GM10248 (cell line): Measurements from ENCODE around the gene GINS1.

Experiments
- CTCF ChIA-PET: fragments of 300-600 bp; sonication (Branson Sonifier 250); formaldehyde crosslinking; extraction: SDS; loops from one replicate; lab custom pipeline; 2021; ENCODE audit warnings: antibody characterized with exemption; lab: Yijun Ruan, JAX
- POLR2A ChIA-PET: fragments of 350-650 bp; sonication (Branson Sonifier 250); formaldehyde crosslinking; extraction: SDS; loops from one replicate; lab custom pipeline; 2020; ENCODE audit warnings: antibody characterized with exemption; lab: Yijun Ruan, JAX
- DNase-seq: peaks from one replicate; pipeline ENCODE4 v3.0.0; 2012; ENCODE audit errors: extremely low spot score
- TF ChIP-seq, protein P1 (sequence below): IDR thresholded peaks from 2 replicates; pipeline ENCODE4 v1.5.1; 2012; ENCODE audit warnings: mild to moderate bottlenecking, low read depth; ENCODE audit errors: extremely low read depth, missing control alignments, control extremely low read depth

The GINS1 gene

DNA sequence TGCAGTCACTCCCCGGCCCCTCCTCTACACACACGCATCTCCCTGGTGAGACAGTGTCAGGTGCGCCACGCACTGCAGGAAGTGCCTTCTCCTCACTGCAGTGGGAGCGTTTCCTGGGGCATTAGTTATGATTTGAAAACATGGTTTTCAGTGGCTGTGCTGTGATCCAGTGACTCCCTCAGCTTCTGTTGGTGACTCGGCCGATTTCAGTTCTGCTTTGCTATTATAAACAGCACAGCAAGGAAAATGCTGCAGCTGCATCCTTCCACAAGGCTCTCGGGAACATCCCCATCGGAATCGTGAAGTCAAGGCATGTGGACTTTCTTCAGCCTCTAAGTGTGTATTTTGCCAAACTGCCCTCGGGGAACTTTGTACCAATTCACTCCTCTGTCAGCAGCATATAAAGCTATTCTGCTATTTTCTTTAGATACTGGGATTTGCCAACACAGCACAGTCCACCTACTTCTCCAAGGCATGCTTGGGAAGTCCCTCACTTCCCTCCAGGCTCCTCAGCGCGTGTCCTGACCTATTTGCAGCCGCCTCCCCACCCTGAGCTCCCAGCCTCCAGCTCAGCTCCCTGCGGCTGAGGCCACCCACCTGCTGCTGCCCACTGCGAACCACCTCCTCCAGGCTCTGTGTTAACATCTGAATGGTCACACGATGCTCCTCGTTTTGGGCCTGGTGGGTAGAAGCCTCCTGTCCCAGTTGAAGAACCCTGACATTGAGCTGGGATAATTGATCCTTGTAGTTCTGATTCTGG is 54.5 kb downstream of the GINS1 start:
- TF ChIP-seq, protein P1, sequence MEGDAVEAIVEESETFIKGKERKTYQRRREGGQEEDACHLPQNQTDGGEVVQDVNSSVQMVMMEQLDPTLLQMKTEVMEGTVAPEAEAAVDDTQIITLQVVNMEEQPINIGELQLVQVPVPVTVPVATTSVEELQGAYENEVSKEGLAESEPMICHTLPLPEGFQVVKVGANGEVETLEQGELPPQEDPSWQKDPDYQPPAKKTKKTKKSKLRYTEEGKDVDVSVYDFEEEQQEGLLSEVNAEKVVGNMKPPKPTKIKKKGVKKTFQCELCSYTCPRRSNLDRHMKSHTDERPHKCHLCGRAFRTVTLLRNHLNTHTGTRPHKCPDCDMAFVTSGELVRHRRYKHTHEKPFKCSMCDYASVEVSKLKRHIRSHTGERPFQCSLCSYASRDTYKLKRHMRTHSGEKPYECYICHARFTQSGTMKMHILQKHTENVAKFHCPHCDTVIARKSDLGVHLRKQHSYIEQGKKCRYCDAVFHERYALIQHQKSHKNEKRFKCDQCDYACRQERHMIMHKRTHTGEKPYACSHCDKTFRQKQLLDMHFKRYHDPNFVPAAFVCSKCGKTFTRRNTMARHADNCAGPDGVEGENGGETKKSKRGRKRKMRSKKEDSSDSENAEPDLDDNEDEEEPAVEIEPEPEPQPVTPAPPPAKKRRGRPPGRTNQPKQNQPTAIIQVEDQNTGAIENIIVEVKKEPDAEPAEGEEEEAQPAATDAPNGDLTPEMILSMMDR = no peak
- ChIA-PET CTCF (no interaction called here), POLR2A (no interaction called here)
- DNase-seq = no peak

DNA sequence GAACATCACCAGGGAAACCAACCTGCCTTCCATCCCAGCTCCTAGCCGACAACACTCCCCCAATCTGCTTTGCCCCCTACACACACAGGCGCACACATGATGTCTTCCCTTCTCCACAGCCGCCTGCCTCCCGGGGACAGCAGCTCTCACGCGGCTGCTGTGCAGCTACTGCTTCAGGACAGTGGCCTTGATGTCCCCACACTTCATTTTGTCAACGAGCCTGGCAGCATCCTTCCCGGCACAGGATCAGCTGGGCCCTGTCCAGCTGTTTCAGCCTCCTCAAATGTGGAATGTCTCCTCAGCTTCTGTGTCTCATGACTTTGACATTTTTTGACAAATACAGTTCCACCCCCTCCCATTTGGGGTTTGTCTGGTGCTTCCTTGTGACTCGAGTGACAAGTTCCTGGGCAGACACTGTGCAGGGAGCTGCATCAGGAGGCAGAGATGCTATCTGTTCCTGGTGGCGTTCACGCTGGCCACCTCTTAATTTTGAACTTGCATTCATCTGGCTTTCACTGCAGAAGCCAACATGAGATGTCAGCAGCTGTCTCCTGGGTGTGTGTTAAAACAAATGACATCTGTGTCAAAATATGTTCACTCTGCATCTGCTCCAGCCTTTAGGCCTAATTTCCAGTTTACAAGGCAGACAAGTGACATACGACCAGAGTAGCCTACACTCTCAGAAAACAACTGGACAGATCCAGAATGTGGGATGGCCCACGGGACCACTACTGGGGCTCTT is 57.2 kb downstream of the GINS1 start:
- ChIA-PET CTCF (interaction anchor here (0.8 kb wide), 1 partner anchor 14 kb away, joined by 3 read pairs; no protein-coding TSS in a partner anchor), POLR2A (no interaction called here)
- no peak for DNase-seq
- TF ChIP-seq, protein P1 = no peak

DNA sequence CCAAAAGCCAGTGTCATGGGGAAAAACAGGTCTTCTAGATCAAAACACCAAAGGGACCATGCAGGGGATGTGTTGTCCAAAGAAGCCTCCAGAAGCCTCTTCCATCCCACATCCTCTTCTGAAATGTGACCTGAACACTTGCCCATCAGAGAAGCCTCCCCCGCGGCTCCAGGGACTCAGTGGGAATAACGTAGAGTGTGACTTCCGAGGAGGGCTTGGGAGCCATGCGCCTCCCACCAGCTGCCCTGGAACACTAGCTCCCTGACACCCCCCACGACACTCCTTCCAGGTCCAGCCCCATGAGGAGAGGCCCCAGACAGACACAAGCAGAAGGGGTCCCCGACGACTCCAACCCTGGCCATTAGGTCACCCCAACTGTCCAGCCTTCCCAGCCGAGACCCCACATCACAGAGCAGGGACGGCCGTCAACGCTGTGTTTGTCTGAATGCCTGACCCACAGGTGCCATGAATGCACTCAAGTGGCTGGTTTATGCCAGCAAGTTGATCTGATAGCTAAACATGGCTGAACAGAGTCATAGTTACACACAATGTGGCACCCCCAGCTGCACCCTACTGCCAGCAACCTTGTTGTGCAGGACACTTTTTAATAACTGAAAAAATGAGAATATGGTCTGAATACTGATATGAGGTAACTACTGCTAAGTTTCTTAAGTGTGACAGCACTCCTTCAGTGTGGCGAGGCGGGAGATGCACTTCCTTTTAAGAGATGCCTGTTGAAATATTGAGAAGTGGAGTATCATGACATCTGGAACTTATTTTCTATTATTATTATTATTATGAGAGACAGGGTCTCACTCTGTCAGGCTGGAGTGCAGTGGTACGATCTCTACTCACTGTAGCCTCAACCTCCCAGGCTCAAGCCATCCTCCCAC is 58.0 kb downstream of the GINS1 start:
- no peak for DNase-seq
- POLR2A ChIA-PET = no interaction called here
- CTCF ChIA-PET = no interaction called here
- TF ChIP-seq, protein P1 = no peak

- no peak for DNase-seq
- TF ChIP-seq, protein P1 = no peak
- POLR2A ChIA-PET = no interaction called here
- CTCF ChIA-PET = no interaction called here
These were observed 59.4 kb downstream of the GINS1 start for GRCh38 chr20:25466846-25467245.

GRCh38 chr20:25467441-25467840 is 60.0 kb downstream of the GINS1 start:
- no peak for DNase-seq
- ChIA-PET POLR2A (no interaction called here), CTCF (no interaction called here)
- TF ChIP-seq, protein P1 = no peak
